ENCODE data around the gene CCDC157. TPM values are rescaled to one million over a fixed set of nuclear protein-coding genes. Genes with fewer than 3 reads are reported as not detected.

Gene CCDC157
- total RNA-seq, 6 donors from 2014 or later: 3.3 to 16.8 (median 7.9) TPM

DNA sequence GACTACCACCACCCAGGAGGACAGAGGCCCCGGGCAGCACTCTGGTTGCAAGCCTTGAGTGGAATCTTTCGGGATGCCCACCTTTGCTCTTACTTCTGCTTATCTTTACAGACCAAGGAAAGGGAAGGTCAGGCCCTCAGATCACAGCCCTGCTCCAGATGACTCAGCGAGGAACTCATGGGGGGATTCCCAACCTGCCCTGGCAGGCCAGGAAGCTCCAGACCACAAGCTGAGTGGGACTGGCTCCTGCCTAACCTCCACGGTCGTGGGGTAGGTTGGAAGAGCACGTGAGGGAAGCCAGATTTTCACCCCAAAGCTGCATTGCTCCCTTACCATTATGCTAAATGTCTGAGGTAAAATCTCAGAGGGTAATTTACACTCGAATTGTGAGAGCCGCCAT is 41.9 kb upstream of the CCDC157 start:
- ATAC-seq (ENCODE audit: low FRiP score in 2 of 2) (no peak), DNase-seq (no peak)
- H3K27ac ChIP-seq: peak overlapping the region in 3 of 4 donors; percentile 60 to 75 (median 71)
- H3K4me1 ChIP-seq: peaks cover 78 to 98% (median 96%) of the 10 kb centered on the region in 4 donors
- TF ChIP-seq, protein P1, sequence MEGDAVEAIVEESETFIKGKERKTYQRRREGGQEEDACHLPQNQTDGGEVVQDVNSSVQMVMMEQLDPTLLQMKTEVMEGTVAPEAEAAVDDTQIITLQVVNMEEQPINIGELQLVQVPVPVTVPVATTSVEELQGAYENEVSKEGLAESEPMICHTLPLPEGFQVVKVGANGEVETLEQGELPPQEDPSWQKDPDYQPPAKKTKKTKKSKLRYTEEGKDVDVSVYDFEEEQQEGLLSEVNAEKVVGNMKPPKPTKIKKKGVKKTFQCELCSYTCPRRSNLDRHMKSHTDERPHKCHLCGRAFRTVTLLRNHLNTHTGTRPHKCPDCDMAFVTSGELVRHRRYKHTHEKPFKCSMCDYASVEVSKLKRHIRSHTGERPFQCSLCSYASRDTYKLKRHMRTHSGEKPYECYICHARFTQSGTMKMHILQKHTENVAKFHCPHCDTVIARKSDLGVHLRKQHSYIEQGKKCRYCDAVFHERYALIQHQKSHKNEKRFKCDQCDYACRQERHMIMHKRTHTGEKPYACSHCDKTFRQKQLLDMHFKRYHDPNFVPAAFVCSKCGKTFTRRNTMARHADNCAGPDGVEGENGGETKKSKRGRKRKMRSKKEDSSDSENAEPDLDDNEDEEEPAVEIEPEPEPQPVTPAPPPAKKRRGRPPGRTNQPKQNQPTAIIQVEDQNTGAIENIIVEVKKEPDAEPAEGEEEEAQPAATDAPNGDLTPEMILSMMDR (IDR thresholded peaks at IDR 0.05): no peak
- TF ChIP-seq POLR2AphosphoS5 (IDR thresholded peaks at IDR 0.05) (no peak), POLR2A (IDR thresholded peaks at IDR 0.05) (no peak), EP300 (IDR thresholded peaks at IDR 0.05) (no peak)
- H3K4me3 ChIP-seq: no peak overlapping the region
- 61 to 72% methylated on average over 8 of the region's 8 CpGs for WGBS, 2 donors
- H3K27me3 ChIP-seq: no peaks in the 10 kb centered on the region
- peaks cover 0 to 12% (median 0%) of the 10 kb centered on the region in 4 donors for H3K36me3 ChIP-seq
- no peaks in the 10 kb centered on the region for H3K9me3 ChIP-seq

DNA sequence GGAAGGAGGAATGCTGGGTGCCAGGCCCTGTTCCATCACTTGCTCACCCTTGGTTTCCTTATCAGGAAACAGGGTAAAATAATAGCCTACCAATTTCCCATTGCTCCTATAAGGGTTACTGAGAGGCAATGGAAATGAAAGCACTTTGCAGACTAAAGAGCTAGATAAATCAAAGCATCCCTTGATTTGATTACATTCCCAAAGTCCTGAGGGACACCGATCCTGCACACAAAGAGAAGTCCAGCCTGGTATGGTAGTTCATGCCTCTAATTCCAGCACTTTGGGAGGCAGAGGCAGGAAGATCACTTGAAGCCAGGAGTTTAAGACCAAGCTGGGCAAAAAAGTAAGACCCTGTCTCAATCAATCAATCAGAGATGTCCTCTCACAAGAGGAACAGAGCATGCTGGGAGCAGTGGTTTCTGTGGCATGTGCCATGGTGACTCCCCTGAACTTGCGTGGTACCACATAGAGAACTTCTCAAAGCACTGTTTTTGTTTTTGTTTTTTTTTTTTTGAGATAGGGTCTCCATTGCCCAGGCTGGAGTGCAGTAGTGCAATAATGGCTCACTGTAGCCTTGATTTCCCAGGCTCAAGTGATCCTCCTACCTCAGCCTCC is 40.7 kb upstream of the CCDC157 start:
- ATAC-seq (ENCODE audit: low FRiP score in 2 of 2) (no peak), DNase-seq (no peak)
- H3K36me3 ChIP-seq: peaks cover 0 to 23% (median 1%) of the 10 kb centered on the region in 4 donors
- H3K9me3 ChIP-seq: no peaks in the 10 kb centered on the region
- no peak overlapping the region for H3K4me3 ChIP-seq
- TF ChIP-seq POLR2AphosphoS5 (IDR thresholded peaks at IDR 0.05): no peak
- TF ChIP-seq, protein P1 (IDR thresholded peaks at IDR 0.05): no peak
- no peak for TF ChIP-seq EP300 (IDR thresholded peaks at IDR 0.05)
- no peak for TF ChIP-seq POLR2A (IDR thresholded peaks at IDR 0.05)
- peak overlapping the region in 3 of 4 donors; percentile 60 to 75 (median 69) for H3K27ac ChIP-seq
- H3K27me3 ChIP-seq: no peaks in the 10 kb centered on the region
- WGBS, 2 donors: 75 to 86% methylated on average over 2 of the region's 2 CpGs
- H3K4me1 ChIP-seq: peaks cover 68 to 96% (median 95%) of the 10 kb centered on the region in 4 donors

DNA sequence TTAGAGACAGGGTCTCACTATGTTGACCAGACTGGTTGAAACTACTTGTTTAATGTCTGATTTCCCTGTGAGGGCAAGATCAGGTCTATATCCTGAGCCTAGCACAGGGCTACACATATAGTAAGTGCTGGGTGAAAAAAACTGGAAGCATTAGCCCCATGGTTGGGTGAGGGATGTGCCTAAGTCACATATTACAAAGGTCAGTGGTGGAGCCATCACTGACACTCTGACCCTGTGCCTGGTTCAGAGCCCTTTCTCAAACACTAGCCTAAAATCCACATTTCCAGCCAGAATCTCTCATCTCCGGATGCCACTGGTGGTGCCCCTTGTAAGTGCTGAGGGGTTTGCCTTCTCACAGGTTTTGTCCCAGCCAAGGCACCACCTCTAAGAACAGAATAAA is 39.0 kb upstream of the CCDC157 start:
- no peak for TF ChIP-seq POLR2AphosphoS5 (IDR thresholded peaks at IDR 0.05)
- DNase-seq (no peak), ATAC-seq (ENCODE audit: low FRiP score in 2 of 2) (no peak)
- 100% methylated on average over 1 of the region's 1 CpG; no CpG with 5 or more reads in 1 of the 2 donors for WGBS, 2 donors
- H3K4me1 ChIP-seq: peaks cover 64 to 94% (median 89%) of the 10 kb centered on the region in 4 donors
- no peaks in the 10 kb centered on the region for H3K27me3 ChIP-seq
- no peak overlapping the region for H3K4me3 ChIP-seq
- no peaks in the 10 kb centered on the region for H3K9me3 ChIP-seq
- H3K27ac ChIP-seq: peak overlapping the region in 3 of 4 donors; percentile 60 to 71 (median 69)
- peaks cover 0 to 24% (median 5%) of the 10 kb centered on the region in 4 donors for H3K36me3 ChIP-seq

DNA sequence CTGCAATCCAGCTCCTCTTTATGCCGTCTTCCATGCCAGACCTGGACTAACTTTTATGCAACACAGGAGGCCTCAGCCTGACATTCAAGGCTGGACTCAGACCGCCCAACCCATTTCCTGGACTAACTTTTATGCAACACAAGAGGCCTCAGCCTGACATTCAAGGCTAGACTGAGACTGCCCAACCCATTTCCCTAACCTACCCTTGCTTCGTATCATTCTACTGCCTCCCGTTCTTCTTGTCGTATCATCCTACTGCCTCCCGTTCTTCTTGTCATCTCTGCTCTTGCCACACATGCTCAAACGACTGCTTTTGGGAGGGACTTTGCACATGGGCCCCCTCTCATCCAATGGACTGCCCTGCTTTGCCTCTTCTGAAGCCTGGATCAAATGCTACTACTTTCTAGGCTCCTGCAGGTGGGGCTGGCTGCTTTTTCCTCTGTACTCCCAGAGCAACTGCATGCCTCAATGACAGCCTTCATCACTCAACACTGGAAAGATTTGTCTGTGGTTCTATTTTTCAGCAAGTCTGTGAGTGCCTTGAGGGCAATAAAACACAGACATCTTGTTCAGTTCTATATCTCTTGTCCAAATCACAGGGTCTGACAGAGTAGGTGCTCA is 37.9 kb upstream of the CCDC157 start:
- peaks cover 0 to 24% (median 5%) of the 10 kb centered on the region in 4 donors for H3K36me3 ChIP-seq
- ATAC-seq (ENCODE audit: low FRiP score in 2 of 2): peak in 1 of 2 donors; percentile 28
- H3K9me3 ChIP-seq: no peaks in the 10 kb centered on the region
- TF ChIP-seq POLR2A (IDR thresholded peaks at IDR 0.05): no peak
- TF ChIP-seq, protein P1 (IDR thresholded peaks at IDR 0.05): no peak
- TF ChIP-seq EP300 (IDR thresholded peaks at IDR 0.05): no peak
- no peak for TF ChIP-seq POLR2AphosphoS5 (IDR thresholded peaks at IDR 0.05)
- no peak overlapping the region for H3K4me3 ChIP-seq
- peaks cover 63 to 91% (median 86%) of the 10 kb centered on the region in 4 donors for H3K4me1 ChIP-seq
- 45 to 71% methylated on average over 7 of the region's 7 CpGs for WGBS, 2 donors
- H3K27ac ChIP-seq: peak overlapping the region; percentile 38 to 71 (median 64)
- DNase-seq: no peak
- H3K27me3 ChIP-seq: no peaks in the 10 kb centered on the region

DNA sequence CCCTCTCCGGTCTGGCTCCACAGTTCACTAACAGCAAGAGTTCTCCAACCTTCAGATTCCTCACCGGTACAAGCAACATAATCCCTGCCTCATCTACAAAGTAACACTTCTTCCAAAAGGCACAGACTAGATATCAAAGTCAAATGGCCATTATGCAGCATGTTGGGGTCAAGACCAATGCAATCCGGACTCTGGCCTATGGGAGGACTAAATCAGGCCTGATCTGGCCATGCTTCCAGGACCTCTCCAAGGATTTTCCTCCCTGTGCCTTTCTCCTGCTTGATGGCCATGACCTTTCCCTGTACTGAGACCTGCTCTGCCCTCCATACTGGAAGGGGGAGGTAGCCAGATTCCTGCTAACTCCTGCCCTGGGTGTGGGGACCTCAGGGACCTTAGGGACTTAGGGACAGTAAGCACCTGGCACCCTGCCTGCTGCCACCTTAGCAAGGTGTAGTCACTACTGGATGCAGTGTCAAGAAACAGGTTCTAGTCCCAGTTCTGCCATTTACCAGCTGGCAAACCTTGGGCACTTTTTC is 36.7 kb upstream of the CCDC157 start:
- H3K27ac ChIP-seq: peak overlapping the region in 3 of 4 donors; percentile 60 to 71 (median 69)
- peaks cover 0 to 24% (median 5%) of the 10 kb centered on the region in 4 donors for H3K36me3 ChIP-seq
- H3K4me1 ChIP-seq: peaks cover 66 to 91% (median 87%) of the 10 kb centered on the region in 4 donors
- ATAC-seq (ENCODE audit: low FRiP score in 2 of 2): no peak
- no peaks in the 10 kb centered on the region for H3K27me3 ChIP-seq
- no peak overlapping the region for H3K4me3 ChIP-seq
- no peak for TF ChIP-seq POLR2A (IDR thresholded peaks at IDR 0.05)
- TF ChIP-seq, protein P1 (IDR thresholded peaks at IDR 0.05): no peak
- TF ChIP-seq EP300 (IDR thresholded peaks at IDR 0.05): no peak
- H3K9me3 ChIP-seq: no peaks in the 10 kb centered on the region
- 93 to 94% methylated on average over 2 to 3 of the region's 3 CpGs for whole genome bisulfite sequencing, 2 donors
- DNase-seq: no peak

Measured in upper lobe of left lung (tissue), 6 donors.